ENCODE measurements around the gene NIPAL3.

NIPAL3 gene

DNA sequence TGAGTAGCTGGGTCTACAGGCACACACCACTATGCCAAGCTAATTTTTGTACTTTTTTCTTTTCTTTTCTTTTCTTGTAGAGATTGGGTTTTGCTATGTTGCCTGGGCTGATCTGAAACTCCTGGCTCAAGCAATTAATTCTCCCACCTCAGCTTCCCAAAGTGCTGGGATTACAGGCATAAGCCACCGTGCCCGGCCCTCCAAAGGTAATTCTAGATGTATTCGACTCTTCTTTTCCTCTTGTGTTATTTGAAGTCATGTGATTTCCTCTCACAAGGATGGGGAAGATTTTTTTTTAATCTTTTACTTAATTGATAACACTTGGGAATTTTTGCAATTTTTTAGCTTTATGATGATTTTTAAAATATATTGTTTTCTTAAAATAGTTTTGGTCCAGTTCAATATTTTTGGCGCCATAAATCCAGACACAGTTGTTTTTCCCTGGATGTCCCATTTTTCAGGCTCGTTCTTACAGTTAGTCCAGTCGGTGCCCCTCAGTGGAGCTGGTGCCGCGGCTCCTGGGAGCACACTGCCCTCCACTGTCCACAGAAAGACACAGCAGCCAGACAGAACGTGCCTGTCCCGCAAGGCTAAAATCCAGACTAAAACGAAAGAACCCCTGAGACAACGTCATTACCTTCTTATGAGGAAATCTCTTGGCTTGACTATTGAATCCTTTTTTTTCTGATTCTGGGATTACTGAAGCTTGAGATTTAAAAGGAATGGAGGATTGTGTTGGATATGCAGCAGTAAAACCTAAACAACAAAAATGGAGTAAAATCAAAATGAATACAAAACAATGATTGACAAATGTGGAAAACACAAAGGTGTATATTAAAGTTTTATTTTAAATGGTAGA, 24.4 kb upstream of the NIPAL3 start:
- Histone ChIP-seq H3K27ac (ENCODE audit: low read length) (peak overlapping the region; percentile 85), H3K27me3 (ENCODE audit: control insufficient read depth in 1 of 2, insufficient read depth in 2 of 2, low read length in 2 of 2) (no peaks in the 10 kb centered on the region), H3K9me3 (ENCODE audit: control insufficient read depth in 2 of 2, low read length in 2 of 2) (no peaks in the 10 kb centered on the region), H3K36me3 (ENCODE audit: control insufficient read depth in 2 of 2, insufficient read depth in 2 of 2, low read length in 2 of 2) (peaks cover 0 to 8% of the 10 kb centered on the region in 2 donors), H3K9ac (ENCODE audit: low read length in 2 of 2) (peak overlapping the region; percentile 39 to 52), H3K4me3 (ENCODE audit: low read length in 2 of 2) (no peak overlapping the region), H3K4me1 (ENCODE audit: control insufficient read depth, insufficient read depth, low read length) (peaks cover 9% of the 10 kb centered on the region)

DNA sequence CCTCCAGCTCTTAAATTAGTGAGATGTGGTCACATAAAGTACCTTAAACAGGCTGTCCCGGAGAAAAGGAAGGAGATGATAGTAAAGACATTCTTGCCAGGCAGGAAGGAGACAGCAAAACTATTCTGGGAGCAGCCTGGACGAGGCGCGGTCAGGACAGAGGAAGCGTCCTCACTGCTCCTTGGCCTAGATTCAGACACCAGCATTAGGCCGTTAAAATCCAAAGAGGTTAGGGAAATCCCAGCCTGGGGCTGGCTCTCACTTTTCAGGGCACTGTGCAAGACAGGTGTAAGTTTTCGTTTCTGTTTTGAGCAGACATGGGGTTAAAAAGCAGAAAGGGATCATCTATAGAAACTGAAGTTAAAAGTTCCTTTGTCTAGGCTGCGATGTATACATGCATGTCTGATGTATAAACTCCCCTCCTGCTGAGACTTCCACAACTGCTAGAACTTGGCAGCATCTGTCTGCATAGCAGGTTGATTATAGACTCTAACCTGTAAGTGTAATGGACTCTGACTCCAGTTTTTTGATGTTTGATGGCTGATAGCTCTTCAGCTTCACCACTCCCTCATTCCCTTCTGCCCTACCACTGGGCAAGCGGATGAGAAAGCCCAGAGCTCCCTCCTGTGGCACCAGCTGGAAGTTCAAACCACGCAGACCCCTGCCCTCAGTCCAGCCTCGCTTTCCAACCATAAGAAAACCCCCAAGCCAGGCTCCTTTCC, 23.6 kb upstream of the NIPAL3 start:
- Histone ChIP-seq H3K27ac (ENCODE audit: low read length) (peak overlapping the region; percentile 85), H3K27me3 (ENCODE audit: control insufficient read depth in 1 of 2, insufficient read depth in 2 of 2, low read length in 2 of 2) (no peaks in the 10 kb centered on the region), H3K9ac (ENCODE audit: low read length in 2 of 2) (peak overlapping the region; percentile 39 to 52), H3K4me3 (ENCODE audit: low read length in 2 of 2) (peak overlapping the region; percentile 12 to 52), H3K36me3 (ENCODE audit: control insufficient read depth in 2 of 2, insufficient read depth in 2 of 2, low read length in 2 of 2) (peaks cover 0 to 5% of the 10 kb centered on the region in 2 donors), H3K9me3 (ENCODE audit: control insufficient read depth in 2 of 2, low read length in 2 of 2) (no peaks in the 10 kb centered on the region), H3K4me1 (ENCODE audit: control insufficient read depth, insufficient read depth, low read length) (peaks cover 9% of the 10 kb centered on the region)

DNA sequence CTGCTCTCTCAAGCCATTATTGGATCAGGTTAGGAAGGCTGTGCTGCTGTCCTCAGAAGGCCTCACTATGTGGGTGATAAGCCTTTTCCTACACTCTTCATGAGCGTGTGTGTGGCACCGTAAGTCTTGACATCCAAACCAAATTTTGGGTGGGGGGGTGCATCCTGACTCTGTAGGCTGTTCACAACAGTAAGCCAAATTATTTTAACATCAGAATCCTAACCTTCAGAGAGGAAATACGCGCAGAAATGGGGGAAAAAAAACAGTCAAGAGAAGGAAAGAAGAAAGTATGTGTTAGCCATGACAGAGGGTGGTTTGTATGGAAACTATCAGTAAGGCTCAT, 23.0 kb upstream of the NIPAL3 start:
- Histone ChIP-seq H3K4me1 (ENCODE audit: control insufficient read depth, insufficient read depth, low read length) (peaks cover 9% of the 10 kb centered on the region), H3K9ac (ENCODE audit: low read length in 2 of 2) (peak overlapping the region; percentile 14 to 52), H3K27ac (ENCODE audit: low read length) (peak overlapping the region; percentile 85), H3K9me3 (ENCODE audit: control insufficient read depth in 2 of 2, low read length in 2 of 2) (no peaks in the 10 kb centered on the region), H3K36me3 (ENCODE audit: control insufficient read depth in 2 of 2, insufficient read depth in 2 of 2, low read length in 2 of 2) (peaks cover 0 to under 1% of the 10 kb centered on the region in 2 donors), H3K4me3 (ENCODE audit: low read length in 2 of 2) (no peak overlapping the region), H3K27me3 (ENCODE audit: control insufficient read depth in 1 of 2, insufficient read depth in 2 of 2, low read length in 2 of 2) (no peaks in the 10 kb centered on the region)

DNA sequence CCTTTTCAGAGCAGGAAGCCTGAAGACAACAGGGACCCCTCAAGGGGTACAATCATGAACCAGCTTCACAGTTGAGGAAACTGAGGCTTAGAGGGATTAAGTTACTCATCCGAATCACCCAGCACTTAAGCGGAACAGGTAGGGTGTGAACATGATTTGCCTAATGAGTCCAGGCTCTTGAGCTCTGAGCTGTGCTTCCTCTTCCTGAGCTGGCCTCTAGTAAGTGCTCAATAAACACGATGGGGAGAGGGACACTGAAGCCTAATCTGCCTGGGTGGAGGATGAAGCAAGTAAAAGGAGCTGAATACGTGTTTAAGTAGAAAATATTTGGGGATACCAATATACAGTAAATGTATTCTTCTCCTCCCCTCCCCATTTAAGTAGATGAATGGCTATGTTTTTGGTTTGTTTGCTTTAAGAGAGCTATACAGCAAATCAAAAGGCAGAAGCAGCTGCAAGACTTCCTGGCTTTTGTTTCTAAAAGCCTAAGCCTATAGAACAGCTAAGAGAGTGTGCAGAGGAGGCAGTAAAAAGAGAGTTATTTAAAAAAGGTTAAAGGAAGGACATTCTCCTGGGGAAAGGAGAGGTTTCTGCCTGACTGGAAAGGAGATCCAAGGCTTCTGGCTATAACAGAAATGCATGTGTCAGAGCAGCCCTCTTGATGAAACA, 22.5 kb upstream of the NIPAL3 start:
- H3K27ac ChIP-seq (ENCODE audit: low read length) = no peak overlapping the region
- no peak overlapping the region for H3K9ac ChIP-seq (ENCODE audit: low read length in 2 of 2)
- H3K4me1 ChIP-seq (ENCODE audit: control insufficient read depth, insufficient read depth, low read length) = peaks cover 9% of the 10 kb centered on the region
- no peaks in the 10 kb centered on the region for H3K36me3 ChIP-seq (ENCODE audit: control insufficient read depth in 2 of 2, insufficient read depth in 2 of 2, low read length in 2 of 2)
- no peak overlapping the region for H3K4me3 ChIP-seq (ENCODE audit: low read length in 2 of 2)
- H3K9me3 ChIP-seq (ENCODE audit: control insufficient read depth in 2 of 2, low read length in 2 of 2) = no peaks in the 10 kb centered on the region
- no peaks in the 10 kb centered on the region for H3K27me3 ChIP-seq (ENCODE audit: control insufficient read depth in 1 of 2, insufficient read depth in 2 of 2, low read length in 2 of 2)

DNA sequence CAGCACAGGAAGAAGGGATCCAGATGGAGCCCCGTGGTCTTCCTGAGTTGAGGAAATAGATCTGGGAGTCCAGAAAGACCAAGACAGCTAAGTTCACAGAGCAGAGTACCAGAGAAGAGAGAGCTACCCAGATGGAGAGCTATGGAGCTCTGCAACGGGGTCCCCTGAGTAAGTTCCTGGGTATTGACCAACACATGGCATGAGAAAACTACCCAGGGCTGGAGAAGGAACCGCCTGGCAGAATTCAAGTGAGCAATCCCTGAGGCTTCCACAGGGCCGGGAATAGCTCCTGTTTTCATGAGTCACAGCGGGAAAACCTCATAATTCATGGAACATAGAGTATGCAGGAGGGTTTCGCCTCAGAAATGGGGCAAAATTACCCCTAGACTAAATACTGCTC, 21.7 kb upstream of the NIPAL3 start:
- Histone ChIP-seq H3K27me3 (ENCODE audit: control insufficient read depth in 1 of 2, insufficient read depth in 2 of 2, low read length in 2 of 2) (no peaks in the 10 kb centered on the region), H3K9ac (ENCODE audit: low read length in 2 of 2) (no peak overlapping the region), H3K9me3 (ENCODE audit: control insufficient read depth in 2 of 2, low read length in 2 of 2) (no peaks in the 10 kb centered on the region), H3K4me1 (ENCODE audit: control insufficient read depth, insufficient read depth, low read length) (peaks cover 9% of the 10 kb centered on the region), H3K27ac (ENCODE audit: low read length) (no peak overlapping the region), H3K4me3 (ENCODE audit: low read length in 2 of 2) (no peak overlapping the region), H3K36me3 (ENCODE audit: control insufficient read depth in 2 of 2, insufficient read depth in 2 of 2, low read length in 2 of 2) (no peaks in the 10 kb centered on the region)

DNA sequence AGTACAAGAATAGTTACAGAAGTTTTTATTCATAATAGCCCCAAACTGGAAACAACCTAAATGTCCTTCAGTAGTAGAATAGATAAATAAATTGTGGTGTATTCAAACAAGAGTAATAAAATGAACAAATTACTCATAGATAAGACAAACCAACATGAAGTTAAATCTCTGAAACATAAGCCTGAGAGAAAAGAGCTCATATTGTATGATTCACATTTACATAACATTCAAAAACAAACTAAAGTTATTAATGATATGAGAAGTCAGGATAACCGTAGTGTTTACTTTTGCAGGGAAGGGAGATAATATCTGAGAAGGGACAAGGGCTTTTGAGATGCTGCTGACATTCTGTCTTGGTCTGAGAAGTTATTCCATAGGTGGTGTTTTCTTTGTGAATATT, 15.5 kb upstream of the NIPAL3 start:
- no peak overlapping the region for H3K4me3 ChIP-seq (ENCODE audit: low read length in 2 of 2)
- H3K27ac ChIP-seq (ENCODE audit: low read length) = no peak overlapping the region
- no peaks in the 10 kb centered on the region for H3K4me1 ChIP-seq (ENCODE audit: control insufficient read depth, insufficient read depth, low read length)
- H3K27me3 ChIP-seq (ENCODE audit: control insufficient read depth in 1 of 2, insufficient read depth in 2 of 2, low read length in 2 of 2) = no peaks in the 10 kb centered on the region
- H3K36me3 ChIP-seq (ENCODE audit: control insufficient read depth in 2 of 2, insufficient read depth in 2 of 2, low read length in 2 of 2) = peaks cover 2 to 5% of the 10 kb centered on the region in 2 donors
- no peak overlapping the region for H3K9ac ChIP-seq (ENCODE audit: low read length in 2 of 2)
- H3K9me3 ChIP-seq (ENCODE audit: control insufficient read depth in 2 of 2, low read length in 2 of 2) = no peaks in the 10 kb centered on the region

- H3K4me1 ChIP-seq (ENCODE audit: control insufficient read depth, insufficient read depth, low read length) = no peaks in the 10 kb centered on the region
- H3K27ac ChIP-seq (ENCODE audit: low read length) = no peak overlapping the region
- no peak overlapping the region for H3K4me3 ChIP-seq (ENCODE audit: low read length in 2 of 2)
- no peak overlapping the region for H3K9ac ChIP-seq (ENCODE audit: low read length in 2 of 2)
- H3K9me3 ChIP-seq (ENCODE audit: control insufficient read depth in 2 of 2, low read length in 2 of 2) = no peaks in the 10 kb centered on the region
- no peaks in the 10 kb centered on the region for H3K27me3 ChIP-seq (ENCODE audit: control insufficient read depth in 1 of 2, insufficient read depth in 2 of 2, low read length in 2 of 2)
- H3K36me3 ChIP-seq (ENCODE audit: control insufficient read depth in 2 of 2, insufficient read depth in 2 of 2, low read length in 2 of 2) = peaks cover 2 to 5% of the 10 kb centered on the region in 2 donors
Measured at GRCh38 chr1:24403806-24404205, 11.8 kb upstream of the NIPAL3 start.

DNA sequence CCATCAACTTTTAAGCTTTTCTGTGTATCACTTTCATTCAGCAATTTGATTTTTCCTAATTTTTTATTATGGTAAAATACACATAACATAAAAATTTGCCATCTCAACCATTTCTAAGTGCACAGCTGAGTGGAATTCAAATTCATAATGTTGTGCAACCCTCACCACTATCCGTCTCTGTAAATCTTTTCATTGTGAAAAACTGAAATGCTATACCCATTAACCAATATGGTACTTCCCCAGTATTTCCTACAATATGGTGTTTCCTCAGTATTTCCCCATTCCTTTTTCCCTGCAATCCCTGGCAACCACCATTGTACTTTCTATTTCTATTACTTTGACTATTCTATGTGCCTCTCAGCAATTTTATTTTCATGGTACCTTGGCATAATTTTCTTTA, 8.8 kb upstream of the NIPAL3 start:
- no peaks in the 10 kb centered on the region for H3K27me3 ChIP-seq (ENCODE audit: control insufficient read depth in 1 of 2, insufficient read depth in 2 of 2, low read length in 2 of 2)
- no peaks in the 10 kb centered on the region for H3K9me3 ChIP-seq (ENCODE audit: control insufficient read depth in 2 of 2, low read length in 2 of 2)
- H3K4me3 ChIP-seq (ENCODE audit: low read length in 2 of 2) = no peak overlapping the region
- H3K9ac ChIP-seq (ENCODE audit: low read length in 2 of 2) = no peak overlapping the region
- no peaks in the 10 kb centered on the region for H3K36me3 ChIP-seq (ENCODE audit: control insufficient read depth in 2 of 2, insufficient read depth in 2 of 2, low read length in 2 of 2)
- no peaks in the 10 kb centered on the region for H3K4me1 ChIP-seq (ENCODE audit: control insufficient read depth, insufficient read depth, low read length)
- H3K27ac ChIP-seq (ENCODE audit: low read length) = no peak overlapping the region

DNA sequence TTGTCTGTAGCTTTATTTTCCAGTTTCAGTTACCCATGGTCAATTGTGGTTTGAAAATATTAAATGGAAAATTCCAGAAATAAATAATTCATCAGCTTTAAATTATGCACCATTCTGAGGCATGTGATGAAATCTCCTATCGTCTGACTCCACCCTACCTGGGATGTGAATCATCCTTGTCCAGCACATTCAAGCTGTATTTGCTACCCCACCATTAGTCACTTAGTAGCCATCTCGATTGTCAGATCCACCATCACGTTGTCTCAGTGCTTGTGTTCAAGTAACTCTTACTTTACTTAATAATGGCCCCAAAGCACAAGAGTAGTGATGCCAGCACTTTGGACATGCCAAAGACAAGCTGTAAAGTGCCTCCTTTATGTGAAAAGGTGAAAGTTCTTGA, 6.1 kb upstream of the NIPAL3 start:
- H3K4me3 ChIP-seq (ENCODE audit: low read length in 2 of 2) = no peak overlapping the region
- no peak overlapping the region for H3K9ac ChIP-seq (ENCODE audit: low read length in 2 of 2)
- H3K27me3 ChIP-seq (ENCODE audit: control insufficient read depth in 1 of 2, insufficient read depth in 2 of 2, low read length in 2 of 2) = no peaks in the 10 kb centered on the region
- no peak overlapping the region for H3K27ac ChIP-seq (ENCODE audit: low read length)
- H3K4me1 ChIP-seq (ENCODE audit: control insufficient read depth, insufficient read depth, low read length) = peaks cover 3% of the 10 kb centered on the region
- no peaks in the 10 kb centered on the region for H3K36me3 ChIP-seq (ENCODE audit: control insufficient read depth in 2 of 2, insufficient read depth in 2 of 2, low read length in 2 of 2)
- H3K9me3 ChIP-seq (ENCODE audit: control insufficient read depth in 2 of 2, low read length in 2 of 2) = no peaks in the 10 kb centered on the region

GRCh38 chr1:24410750-24411149, 4.9 kb upstream of the NIPAL3 start:
- H3K9ac ChIP-seq (ENCODE audit: low read length in 2 of 2) = no peak overlapping the region
- peaks cover 9% of the 10 kb centered on the region for H3K4me1 ChIP-seq (ENCODE audit: control insufficient read depth, insufficient read depth, low read length)
- H3K36me3 ChIP-seq (ENCODE audit: control insufficient read depth in 2 of 2, insufficient read depth in 2 of 2, low read length in 2 of 2) = no peaks in the 10 kb centered on the region
- H3K4me3 ChIP-seq (ENCODE audit: low read length in 2 of 2) = no peak overlapping the region
- H3K9me3 ChIP-seq (ENCODE audit: control insufficient read depth in 2 of 2, low read length in 2 of 2) = no peaks in the 10 kb centered on the region
- no peak overlapping the region for H3K27ac ChIP-seq (ENCODE audit: low read length)
- H3K27me3 ChIP-seq (ENCODE audit: control insufficient read depth in 1 of 2, insufficient read depth in 2 of 2, low read length in 2 of 2) = no peaks in the 10 kb centered on the region

All from stomach smooth muscle (tissue), 2 donors.